GM23248 (cell line): ENCODE results near the gene TCHP. TPM values are rescaled to one million over a fixed set of nuclear protein-coding genes. Genes with fewer than 3 reads are reported as not detected.

Source experiments
- DNase-seq: peaks from one replicate; pipeline ENCODE4 v3.0.0-alpha.2; 2015
- H2AFZ ChIP-seq: fragments of 200-600 bp; sonication (generic); 2 replicates; pipeline ENCODE4 v1.6.1; 2016; ENCODE audit warnings: antibody characterized with exemption
- H3F3A ChIP-seq: fragments of 200-600 bp; sonication (generic); 2 replicates; pipeline ENCODE4 v1.6.1; 2016; ENCODE audit warnings: mild to moderate bottlenecking, antibody characterized with exemption, mixed run types; ENCODE audit not compliant: insufficient read depth
- H3K27ac ChIP-seq: fragments of 200-600 bp; sonication (generic); 2 replicates; pipeline ENCODE4 v1.5.1; 2016; ENCODE audit warnings: mild to moderate bottlenecking
- H3K27me3 ChIP-seq: fragments of 200-600 bp; sonication (generic); replicated peaks from 2 replicates; pipeline ENCODE4 v1.6.1; 2016; ENCODE audit warnings: mild to moderate bottlenecking; ENCODE audit not compliant: insufficient read depth
- H3K36me3 ChIP-seq: fragments of 200-600 bp; sonication (generic); 2 replicates; pipeline ENCODE4 v1.6.1; 2016; ENCODE audit warnings: low read depth, mild to moderate bottlenecking
- H3K4me1 ChIP-seq: fragments of 200-600 bp; sonication (generic); 2 replicates; pipeline ENCODE4 v1.6.1; 2016; ENCODE audit warnings: mild to moderate bottlenecking; ENCODE audit not compliant: insufficient read depth
- H3K4me2 ChIP-seq: fragments of 200-600 bp; sonication (generic); one replicate; pipeline ENCODE4 v1.6.1; 2016; ENCODE audit warnings: mild to moderate bottlenecking; ENCODE audit not compliant: unreplicated experiment
- H3K4me3 ChIP-seq: fragments of 200-600 bp; sonication (generic); 2 replicates; pipeline ENCODE4 v1.5.1; 2016; ENCODE audit warnings: mild to moderate bottlenecking
- H3K79me2 ChIP-seq: fragments of 200-600 bp; sonication (generic); 2 replicates; pipeline ENCODE4 v1.6.1; 2016; ENCODE audit warnings: mild to moderate bottlenecking; ENCODE audit not compliant: insufficient read depth
- H3K9ac ChIP-seq: fragments of 200-600 bp; sonication (generic); 2 replicates; pipeline ENCODE4 v1.6.1; 2016; ENCODE audit warnings: mild to moderate bottlenecking
- H3K9me2 ChIP-seq: fragments of 200-600 bp; sonication (generic); 2 replicates; pipeline ENCODE4 v1.6.1; 2016; ENCODE audit warnings: mixed run types, mild to moderate bottlenecking, moderate library complexity; ENCODE audit not compliant: insufficient read depth
- H3K9me3 ChIP-seq: fragments of 200-600 bp; sonication (generic); one replicate; pipeline ENCODE4 v1.6.1; 2017; ENCODE audit warnings: low read depth
- H4K20me1 ChIP-seq: fragments of 200-600 bp; sonication (generic); 2 replicates; pipeline ENCODE4 v1.6.0; 2016; ENCODE audit not compliant: insufficient read depth
- EZH2 ChIP-seq: fragments of 200-600 bp; sonication (generic); IDR thresholded peaks from 2 replicates; pipeline ENCODE4 v1.6.1; 2018; ENCODE audit warnings: antibody characterized with exemption, mild to moderate bottlenecking; ENCODE audit not compliant: insufficient read depth, poor library complexity, severe bottlenecking
- EZH2phosphoT487 ChIP-seq: fragments of 200-600 bp; sonication (generic); IDR thresholded peaks from 2 replicates; pipeline ENCODE4 v1.6.1; 2018; ENCODE audit warnings: antibody characterized with exemption, moderate library complexity, mild to moderate bottlenecking, low read depth; ENCODE audit not compliant: insufficient read depth
- WGBS, 2 experiments: methylation state at CpG; one replicate each; pipeline ENCODE4 v1.1.6; 2015 to 2017; ENCODE audit warnings: low lambda C conversion rate in 2 of 2, low coverage in 1 of 2; ENCODE audit errors: missing lambda C conversion rate in 2 of 2; 5-methylcytosine and 5-hydroxymethylcytosine counted together
- in situ Hi-C: fragments of 300-500 bp; cut with MboI; formaldehyde crosslinking; loops from 2 replicates; pipeline ENCODE4 v1.15.0; 2020
- polyA plus RNA-seq: library from polyadenylated mRNA; unstranded; fragments of >200 nt; fragmentation: Nextera tagmentation; extraction: Ambion mirVana; gene quantifications from 2 replicates; pipeline ENCODE4 v1.2.1, GENCODE V29; 2016
- total RNA-seq: library from RNA; depleted of rRNA; stranded (reverse); fragments of >200 nt; shearing (Covaris generic); gene quantifications from 2 replicates; pipeline ENCODE4 v1.2.3, GENCODE V29; 2014

Gene TCHP
- total and polyA plus RNA-seq, 2 experiments from 2014 or later = 9.7 to 11.7 TPM

DNA sequence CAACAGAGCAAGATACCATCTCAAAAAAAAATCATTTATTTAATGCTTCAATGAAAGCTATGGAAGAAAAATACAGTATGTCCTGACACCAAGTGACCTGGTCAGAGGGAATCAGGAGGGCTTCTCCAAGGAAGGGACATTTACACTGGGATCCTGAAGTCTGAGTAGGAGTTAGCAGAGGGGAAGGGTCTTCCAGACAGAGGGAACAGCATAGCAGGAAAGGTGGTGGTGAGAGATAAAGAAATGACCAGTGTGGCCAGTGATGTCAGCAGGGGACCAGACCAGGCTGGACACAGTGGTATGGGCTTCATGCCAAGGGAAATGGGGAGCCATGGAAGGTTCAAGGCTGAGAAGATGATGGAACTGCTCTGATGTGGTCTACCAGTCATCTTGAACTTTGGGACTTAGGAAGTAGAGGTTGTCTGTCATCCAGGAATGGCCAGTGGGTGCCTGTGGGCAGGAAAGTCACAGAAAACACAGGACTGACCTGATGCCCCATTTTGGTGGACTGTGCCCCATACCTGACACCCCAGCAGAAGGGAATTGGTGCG, 7.8 kb upstream of the TCHP start:
- Histone ChIP-seq H3K27ac (no peak overlapping the region), H3K9ac (no peak overlapping the region), H3K4me1 (peaks cover 31% of the 10 kb centered on the region), H3K4me2 (no peak overlapping the region), H3K9me3 (no peaks in the 10 kb centered on the region), H3K79me2 (no peaks in the 10 kb centered on the region), H3K36me3 (no peaks in the 10 kb centered on the region), H3F3A (peaks cover 32% of the 10 kb centered on the region), H4K20me1 (no peaks in the 10 kb centered on the region), H3K9me2 (no peaks in the 10 kb centered on the region), H3K27me3 (no peaks in the 10 kb centered on the region), H2AFZ (no peak overlapping the region), H3K4me3 (no peak overlapping the region)
- in situ Hi-C loops = no loop called here
- DNase-seq = no peak
- WGBS, 2 experiments = 100% methylated on average over 1 of the region's 1 CpG
- TF ChIP-seq EZH2phosphoT487 (no peak), EZH2 (no peak)

DNA sequence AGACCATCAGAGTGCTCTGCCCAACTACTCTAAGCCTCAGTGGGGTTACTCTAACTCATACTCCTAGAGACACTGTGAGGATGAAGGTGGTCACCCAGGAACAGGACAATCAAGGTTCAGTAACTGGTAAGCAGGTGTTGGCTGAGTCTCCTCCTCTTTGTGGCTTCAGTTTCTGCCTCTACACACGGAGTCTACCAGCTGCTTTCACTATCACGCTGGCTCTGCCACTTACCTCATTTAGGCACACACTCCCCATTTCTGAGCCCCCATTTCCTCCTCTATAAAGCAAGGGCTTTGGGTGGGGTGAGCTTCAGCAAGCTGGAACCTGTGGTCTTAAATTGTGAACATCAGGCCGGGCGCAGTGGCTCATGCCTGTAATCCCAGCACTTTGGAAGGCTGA, 7.3 kb upstream of the TCHP start:
- H3K4me3 ChIP-seq = no peak overlapping the region
- no peaks in the 10 kb centered on the region for H4K20me1 ChIP-seq
- H2AFZ ChIP-seq = no peak overlapping the region
- no peak for TF ChIP-seq EZH2
- TF ChIP-seq EZH2phosphoT487 = no peak
- H3K9me2 ChIP-seq = no peaks in the 10 kb centered on the region
- H3K27ac ChIP-seq = no peak overlapping the region
- no peak overlapping the region for H3K9ac ChIP-seq
- no peaks in the 10 kb centered on the region for H3K9me3 ChIP-seq
- in situ Hi-C loops = no loop called here
- no peaks in the 10 kb centered on the region for H3K36me3 ChIP-seq
- peaks cover 27% of the 10 kb centered on the region for H3K4me1 ChIP-seq
- no peak for DNase-seq
- no peaks in the 10 kb centered on the region for H3K27me3 ChIP-seq
- H3F3A ChIP-seq = peaks cover 28% of the 10 kb centered on the region
- WGBS, 2 experiments = 89% methylated on average over 4 of the region's 4 CpGs
- no peaks in the 10 kb centered on the region for H3K79me2 ChIP-seq
- no peak overlapping the region for H3K4me2 ChIP-seq

DNA sequence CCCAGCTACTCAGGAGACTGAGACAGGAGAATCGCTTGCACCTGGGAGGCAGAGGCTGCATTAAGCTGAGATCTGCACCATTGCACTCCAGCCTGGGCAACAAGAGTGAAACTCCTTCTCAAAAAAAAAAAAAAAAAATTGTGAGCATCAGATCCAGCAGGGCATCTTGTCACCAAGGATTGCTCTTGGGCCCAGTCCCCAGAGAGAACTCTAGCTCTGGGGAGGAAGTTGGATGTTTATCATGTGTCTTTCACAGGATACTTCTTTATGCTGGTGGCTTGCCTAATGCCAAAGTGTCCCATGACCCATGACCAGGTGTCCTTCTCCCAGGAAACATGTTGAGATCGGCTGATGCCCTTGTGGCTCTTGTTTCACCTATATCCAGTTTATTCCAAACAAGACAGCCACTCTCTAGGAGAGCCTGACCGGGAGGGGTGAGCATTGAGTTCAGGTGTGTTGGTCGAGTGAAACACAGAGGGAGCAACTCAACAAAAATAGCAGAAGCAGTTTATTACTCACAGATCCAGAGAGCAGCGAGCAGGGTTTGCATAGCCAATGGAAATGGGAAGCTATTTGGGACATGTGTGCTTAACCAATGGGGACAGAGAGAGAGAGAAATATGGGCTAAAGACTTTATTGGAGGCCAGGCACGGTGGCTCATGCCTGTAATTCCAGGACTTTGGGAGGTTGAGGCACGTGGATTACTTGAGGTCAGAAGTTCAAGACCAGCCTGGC, 6.6 kb upstream of the TCHP start:
- Histone ChIP-seq H3K27ac (no peak overlapping the region), H4K20me1 (no peaks in the 10 kb centered on the region), H3K27me3 (no peaks in the 10 kb centered on the region), H3K9me3 (no peaks in the 10 kb centered on the region), H3K4me2 (no peak overlapping the region), H3K4me1 (peaks cover 23% of the 10 kb centered on the region), H3K4me3 (no peak overlapping the region), H3K79me2 (no peaks in the 10 kb centered on the region), H3K36me3 (no peaks in the 10 kb centered on the region), H3K9me2 (no peaks in the 10 kb centered on the region), H3K9ac (no peak overlapping the region), H2AFZ (no peak overlapping the region), H3F3A (peaks cover 25% of the 10 kb centered on the region)
- whole genome bisulfite sequencing, 2 experiments = 74 to 86% methylated on average over 7 of the region's 7 CpGs
- in situ Hi-C loops = no loop called here
- TF ChIP-seq EZH2 (no peak), EZH2phosphoT487 (no peak)
- DNase-seq = no peak

DNA sequence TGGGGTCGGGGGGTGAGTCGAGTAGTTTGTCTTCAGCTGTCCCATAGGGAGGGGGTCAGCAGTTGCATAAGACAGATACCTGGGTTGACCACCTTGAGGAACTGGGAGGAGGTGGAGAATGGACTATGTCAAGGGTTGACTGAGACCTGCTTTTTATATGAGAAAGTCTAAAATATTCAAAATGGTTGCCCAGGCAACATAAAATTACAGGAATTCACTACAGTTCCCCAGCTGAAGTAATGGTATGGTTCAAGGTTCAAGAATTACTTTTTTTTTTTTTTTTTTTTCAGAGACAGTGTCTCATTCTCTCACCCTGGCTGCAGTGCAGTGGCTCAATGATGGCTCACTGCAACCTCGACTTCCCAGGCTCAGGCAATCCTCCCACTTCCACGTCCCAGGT, 5.1 kb upstream of the TCHP start:
- Histone ChIP-seq H3K9me2 (no peaks in the 10 kb centered on the region), H3K4me1 (peaks cover 8% of the 10 kb centered on the region), H3K36me3 (no peaks in the 10 kb centered on the region), H2AFZ (no peak overlapping the region), H3K9me3 (no peaks in the 10 kb centered on the region), H3K4me2 (no peak overlapping the region), H4K20me1 (no peaks in the 10 kb centered on the region), H3K9ac (no peak overlapping the region), H3F3A (peaks cover 9% of the 10 kb centered on the region), H3K4me3 (no peak overlapping the region), H3K79me2 (peaks cover 11% of the 10 kb centered on the region), H3K27me3 (no peaks in the 10 kb centered on the region), H3K27ac (no peak overlapping the region)
- WGBS, 2 experiments = 82 to 88% methylated on average over 4 of the region's 4 CpGs
- DNase-seq = no peak
- in situ Hi-C loops = no loop called here
- TF ChIP-seq EZH2 (no peak), EZH2phosphoT487 (no peak)
